HG03135 (cell line): ENCODE data around the gene RIPOR2.
"Not testable (repeated sequence)": the region's sequence is repeated elsewhere in the genome, so short reads cannot be mapped to it uniquely, and the experiment has no call there.

ENCODE experiments used
- ATAC-seq: cut with Tn5 transposase; IDR thresholded peaks from one replicate; pipeline ENCODE4 v1.9.1; 2021; ENCODE audit warnings: mild to moderate bottlenecking, moderate library complexity; ENCODE audit not compliant: unreplicated experiment

The RIPOR2 gene

GRCh38 chr6:24959319-24959718 lies 23.6 kb upstream of the RIPOR2 start:
- ATAC-seq: no peak

- ATAC-seq: no peak
Observed at GRCh38 chr6:24957199-24957598, 21.4 kb upstream of the RIPOR2 start.

DNA sequence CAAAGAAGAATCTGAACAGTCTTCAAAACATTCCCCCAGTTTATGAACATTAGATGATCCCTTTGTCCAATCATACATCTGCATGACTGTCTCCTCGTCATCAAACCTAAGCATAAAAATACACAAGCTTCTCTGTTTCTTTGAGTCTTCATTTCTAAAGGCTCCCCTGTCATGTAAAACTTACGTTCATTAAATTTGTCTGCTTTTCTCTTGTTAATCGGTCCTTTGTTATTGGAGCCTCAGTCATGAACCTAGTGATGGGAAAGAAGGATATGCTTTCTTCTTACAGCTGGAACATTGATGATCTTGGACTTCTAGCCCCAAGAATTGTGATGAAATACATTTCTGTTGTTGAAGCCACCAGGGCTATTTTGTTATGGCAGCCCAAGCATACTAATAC lies 18.0 kb upstream of the RIPOR2 start:
- no peak for ATAC-seq

GRCh38 chr6:24951811-24952299 lies 16.1 kb upstream of the RIPOR2 start:
- no peak for ATAC-seq

DNA sequence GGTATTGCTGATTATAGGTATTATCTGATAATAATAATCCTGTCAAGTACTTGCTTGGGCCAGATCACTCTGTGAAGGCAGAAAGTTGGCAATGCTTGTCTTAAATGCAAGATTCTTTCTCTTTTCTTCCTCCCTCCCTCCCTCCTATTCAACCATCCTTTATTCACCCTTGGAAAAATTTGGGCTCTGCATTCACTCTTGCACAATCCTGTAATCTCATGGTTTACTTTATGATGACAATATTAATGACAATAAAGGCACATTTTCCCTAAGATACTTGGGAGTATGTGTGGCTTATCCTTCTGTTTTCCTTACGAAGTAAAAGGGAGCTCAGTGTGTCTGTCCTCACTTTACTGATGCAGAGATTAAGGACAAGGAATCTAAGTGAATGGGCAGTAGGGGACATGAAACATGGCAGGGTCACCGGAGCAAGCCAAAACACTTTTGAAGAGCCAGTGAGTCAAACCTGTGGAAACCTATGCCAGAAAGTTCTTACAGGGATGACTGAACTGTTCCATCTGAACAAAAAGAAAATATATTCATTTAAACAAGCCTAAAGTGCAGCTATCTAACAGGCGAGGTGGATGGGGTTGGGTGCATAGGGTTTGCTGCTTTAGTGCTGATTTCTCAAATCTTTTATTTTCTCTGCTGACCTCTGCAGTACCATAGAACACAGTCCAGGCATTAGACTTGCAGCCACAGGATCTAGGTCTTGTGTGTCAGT lies 14.6 kb upstream of the RIPOR2 start:
- no peak for ATAC-seq

DNA sequence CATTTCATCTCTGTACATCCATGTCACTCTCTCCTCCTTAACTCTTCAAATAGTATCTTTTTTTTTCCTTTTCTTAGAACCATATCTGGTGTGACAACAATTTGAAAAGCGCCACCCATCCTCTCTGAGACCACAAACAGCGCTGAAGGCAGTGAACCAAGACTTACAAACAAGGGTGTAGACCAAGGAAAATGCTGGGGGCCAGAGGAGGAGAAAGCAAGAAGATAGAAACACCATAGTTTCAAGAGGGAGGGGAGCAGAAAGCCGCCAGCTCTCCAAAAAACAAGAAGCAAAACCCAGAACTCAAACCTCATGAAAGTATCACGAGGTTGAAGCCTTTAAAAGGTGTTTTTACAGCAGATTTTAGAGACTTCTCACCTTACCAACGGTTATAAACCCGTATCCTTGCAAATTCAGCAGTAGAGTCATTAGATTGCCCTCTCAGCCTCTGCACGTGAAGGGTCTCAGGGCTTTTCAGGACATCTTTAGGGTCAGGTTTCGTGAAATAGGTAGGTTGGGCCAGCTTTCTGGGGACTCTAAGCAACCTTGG lies 13.3 kb upstream of the RIPOR2 start:
- peak; percentile 85 for ATAC-seq

DNA sequence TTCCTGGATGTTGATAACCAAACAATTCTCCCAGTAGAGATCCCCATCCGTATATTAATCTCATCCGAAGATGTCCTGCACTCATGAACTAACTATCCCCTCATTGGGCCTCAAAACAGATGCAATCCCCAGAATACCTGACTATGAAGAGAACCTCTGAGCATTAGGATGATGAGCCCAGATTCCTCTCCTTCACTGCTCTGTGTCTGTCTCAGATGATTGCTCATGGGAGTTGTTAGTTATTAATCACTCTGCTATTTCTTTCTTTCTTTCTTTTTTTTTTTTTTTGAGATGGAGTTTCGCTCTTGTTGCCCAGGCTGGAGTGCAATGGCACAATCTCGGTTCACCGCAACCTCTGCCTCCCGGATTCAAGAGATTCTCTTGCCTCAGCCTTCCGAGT lies 12.5 kb upstream of the RIPOR2 start:
- ATAC-seq: not testable (repeated sequence)

GRCh38 chr6:24947636-24948035 lies 11.9 kb upstream of the RIPOR2 start:
- no peak for ATAC-seq

- ATAC-seq: no peak
Observed at GRCh38 chr6:24945054-24945453, 9.3 kb upstream of the RIPOR2 start.

- ATAC-seq: no peak
Observed at GRCh38 chr6:24943774-24944173, 8.0 kb upstream of the RIPOR2 start.

GRCh38 chr6:24940311-24940917 lies 4.7 kb upstream of the RIPOR2 start:
- no peak for ATAC-seq

DNA sequence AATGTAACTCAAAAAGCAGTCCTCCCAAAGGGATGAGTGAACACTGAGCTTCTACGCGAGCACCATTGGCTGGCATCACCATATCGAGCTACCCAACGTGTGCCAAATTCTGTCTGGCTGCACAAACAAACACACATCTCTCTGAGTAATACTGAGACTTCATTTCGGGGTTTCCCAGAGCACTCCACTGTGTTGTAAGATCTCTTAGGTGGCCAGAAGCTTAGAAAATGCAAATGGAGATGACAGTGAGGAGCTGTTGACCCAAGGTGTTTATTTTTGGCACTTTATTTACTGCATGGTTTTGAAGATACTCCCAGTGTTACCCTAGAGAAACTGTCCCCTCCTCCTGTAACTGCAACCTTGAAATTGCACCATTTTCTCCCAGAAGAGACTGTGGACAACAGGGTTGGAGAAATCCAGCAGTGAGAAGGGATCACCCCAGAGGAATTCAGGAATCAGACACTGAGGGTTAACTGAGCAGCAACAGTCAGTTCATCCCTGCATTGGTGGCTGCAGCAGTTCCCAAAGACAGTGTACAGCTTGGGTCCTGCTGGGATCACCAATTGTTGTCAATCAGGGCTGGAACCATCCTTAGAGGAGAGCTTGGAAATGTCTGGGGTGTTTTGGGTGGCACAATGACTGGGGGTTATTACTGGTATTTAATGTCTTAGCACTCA lies 1.0 kb upstream of the RIPOR2 start:
- ATAC-seq: peak; percentile 70

DNA sequence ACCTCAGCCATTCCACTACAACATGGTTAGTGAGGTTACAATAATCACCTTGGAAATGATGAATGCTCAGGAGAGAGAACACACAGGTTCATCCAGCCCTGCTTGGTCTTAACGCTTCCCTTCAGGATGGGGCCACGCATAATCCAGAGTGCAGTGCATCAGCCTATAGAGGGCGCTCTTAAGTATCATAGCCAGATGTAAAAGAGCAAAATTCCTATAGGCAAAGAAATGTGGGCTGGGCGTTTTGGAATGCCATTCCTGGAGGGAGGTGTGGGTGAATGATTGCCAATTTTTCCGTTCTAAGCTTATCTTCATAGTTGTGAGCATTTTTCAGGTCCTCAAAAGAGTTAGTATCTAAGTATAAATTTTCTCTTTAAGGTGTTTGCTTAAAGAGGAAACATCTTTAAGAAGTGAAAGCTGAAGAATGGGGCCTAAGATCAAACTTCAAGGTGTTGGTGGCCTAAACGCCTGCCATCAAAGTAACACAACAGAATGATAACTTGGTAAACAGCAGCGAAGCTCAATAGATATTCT lies 1.8 kb downstream of the RIPOR2 start:
- ATAC-seq: no peak

DNA sequence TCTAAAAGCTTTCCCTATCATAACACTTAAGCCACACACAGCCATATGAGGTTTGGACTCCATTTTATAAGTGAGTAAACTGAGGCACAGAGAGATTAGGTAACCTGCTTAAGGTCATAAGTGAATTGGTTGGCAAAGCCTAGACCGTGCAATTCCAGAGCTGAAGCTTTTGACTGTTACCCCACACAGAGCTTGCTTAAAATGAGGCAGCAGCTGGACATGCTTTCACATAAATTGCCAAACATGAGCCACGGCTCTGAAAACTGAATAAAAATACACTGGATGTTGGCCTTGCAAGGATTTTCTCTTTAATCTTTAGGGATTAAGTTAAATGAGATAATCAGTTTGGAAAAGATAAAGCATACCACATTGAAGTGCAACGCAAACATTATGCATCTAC lies 2.5 kb downstream of the RIPOR2 start:
- ATAC-seq: no peak

GRCh38 chr6:24932832-24933231 lies 2.9 kb downstream of the RIPOR2 start:
- no peak for ATAC-seq

DNA sequence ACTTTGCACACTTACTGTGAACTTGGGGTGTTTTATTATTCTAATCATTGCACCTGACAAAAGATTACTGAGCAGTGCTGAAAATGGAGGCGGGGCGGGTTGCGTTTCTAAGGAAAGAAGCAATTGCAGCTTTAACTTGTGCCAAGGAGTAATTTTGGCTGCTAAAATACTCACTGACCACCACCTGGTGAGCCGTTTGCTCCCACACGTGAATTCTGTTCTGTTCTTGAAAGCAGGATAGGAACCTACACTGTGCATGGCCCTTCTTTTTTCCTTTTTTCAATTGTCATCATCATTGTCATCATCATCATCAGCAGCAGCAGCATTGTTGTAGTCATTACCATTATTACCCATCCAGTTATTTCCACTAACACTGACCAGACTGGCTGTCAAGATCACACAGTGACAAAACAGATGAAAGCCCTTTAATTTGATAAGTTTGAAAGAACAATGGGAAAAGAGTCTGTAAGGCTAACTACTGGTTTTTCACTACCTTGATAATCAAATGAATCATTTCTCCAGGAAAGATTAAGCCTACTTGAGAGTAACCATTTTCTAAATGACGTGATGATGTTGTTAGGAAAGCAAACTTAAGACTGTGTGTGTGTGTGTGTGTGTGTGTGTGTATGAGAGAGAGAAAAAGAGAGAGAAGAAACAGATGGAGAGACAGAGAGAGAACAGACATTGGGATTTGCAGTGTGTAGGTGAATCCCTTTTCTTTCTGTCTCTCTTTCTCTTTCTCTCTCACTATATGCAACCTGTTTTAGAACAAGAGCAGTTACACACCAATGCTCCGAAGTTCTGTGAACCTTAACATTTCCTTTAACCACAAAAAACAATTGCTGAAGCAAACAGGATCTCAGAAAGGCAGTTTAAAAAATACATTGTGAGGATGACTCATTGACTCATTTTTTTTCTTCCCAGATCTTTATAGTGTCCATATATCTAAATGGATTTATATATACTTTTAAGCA lies 3.8 kb downstream of the RIPOR2 start:
- ATAC-seq: no peak

DNA sequence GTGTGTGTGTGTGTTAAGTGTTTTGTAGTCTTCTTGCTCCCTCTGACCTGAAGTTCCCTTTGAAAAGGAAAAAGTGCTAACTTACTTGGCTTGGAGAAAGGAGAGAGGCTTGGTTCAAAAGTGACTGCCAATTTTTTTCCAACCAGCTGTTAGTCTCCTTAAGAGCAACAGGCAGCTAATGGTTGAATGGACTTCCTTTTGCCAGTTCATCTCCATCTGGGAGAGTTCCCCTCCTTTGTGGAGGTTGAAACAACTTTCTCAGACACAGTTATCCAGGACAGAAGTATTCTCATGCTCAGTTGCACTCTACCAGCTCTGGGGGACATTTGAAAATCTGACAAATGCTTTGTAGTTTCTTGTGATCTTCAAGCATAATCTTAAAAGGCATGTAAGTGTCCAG lies 4.5 kb downstream of the RIPOR2 start:
- ATAC-seq: no peak

DNA sequence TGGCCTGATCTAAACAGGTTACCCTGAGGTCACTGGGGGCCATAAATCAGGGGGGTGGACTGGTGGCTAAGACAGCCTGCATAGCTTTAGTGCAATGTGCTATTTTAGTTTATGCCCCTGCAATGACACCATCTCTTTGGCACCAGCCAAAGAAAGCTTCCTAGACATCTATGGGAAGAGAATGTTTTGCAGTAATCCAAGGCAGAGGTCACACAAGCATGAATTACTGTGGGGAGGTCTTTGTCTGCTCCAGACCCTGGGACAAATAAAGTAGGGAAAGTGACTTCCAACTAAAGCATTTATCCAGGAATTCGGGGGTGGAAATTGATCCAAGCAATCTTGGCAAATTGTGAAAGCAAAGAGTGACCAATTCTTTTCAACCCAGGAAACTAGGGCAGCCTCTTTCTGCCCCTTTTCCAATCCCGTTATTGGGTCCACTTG lies 5.3 kb downstream of the RIPOR2 start:
- ATAC-seq: no peak

DNA sequence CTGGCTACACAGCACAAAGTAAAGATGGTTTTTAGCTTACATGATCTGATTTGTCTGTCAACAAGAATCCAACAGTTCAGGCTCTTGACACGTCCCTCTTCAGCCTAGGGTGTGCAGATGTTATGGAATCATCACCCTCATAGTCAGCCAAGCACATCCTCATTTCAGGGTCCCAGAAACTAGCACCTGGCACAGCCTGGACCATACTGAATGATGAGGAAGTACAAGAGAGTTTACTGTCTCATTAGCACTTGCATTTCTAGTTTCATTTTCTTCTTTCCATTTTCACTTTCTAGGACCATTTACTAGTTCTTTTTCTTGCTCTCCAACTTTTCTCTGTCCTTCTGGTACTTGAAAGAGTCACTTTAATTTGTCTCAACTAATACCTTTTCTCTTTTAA lies 6.5 kb downstream of the RIPOR2 start:
- no peak for ATAC-seq

- ATAC-seq: no peak
Observed at GRCh38 chr6:24927985-24928745, 7.6 kb downstream of the RIPOR2 start.
